Breast epithelium (tissue), 3 donors: ENCODE data around the gene PIN1.

Experiments
- CTCF ChIP-seq, 3 donors: fragments of 450-650 bp; IDR thresholded peaks; one replicate each; pipeline ENCODE4 v1.5.1; 2016 to 2017; ENCODE audit warnings: antibody characterized with exemption in 3 of 3, mild to moderate bottlenecking in 3 of 3, moderate library complexity in 3 of 3
- POLR2A ChIP-seq: fragments of 450-650 bp; IDR thresholded peaks from one replicate; pipeline ENCODE4 v1.6.1; 2016; ENCODE audit warnings: antibody characterized with exemption, mild to moderate bottlenecking, moderate library complexity

- TF ChIP-seq CTCF (IDR thresholded peaks at IDR 0.05) (no peak), POLR2A (no peak)
These were observed 42.0 kb upstream of the PIN1 start for GRCh38 chr19:9793071-9793591.
